ENCODE results near the gene SLF2.

The SLF2 gene

GRCh38 chr10:100986952-100987684 is 74.4 kb downstream of the SLF2 start, which contains the start of the genes MRPL43 and TWNK:
Gene MRPL43, minus strand, starts transcription at chr10:100987497. Its CDS starts 54 bp downstream, at chr10:100987443.
Gene TWNK, plus strand, starts transcription at chr10:100987543. Its CDS starts 668 bp downstream, at chr10:100988211.
- TF ChIP-seq, protein P1, sequence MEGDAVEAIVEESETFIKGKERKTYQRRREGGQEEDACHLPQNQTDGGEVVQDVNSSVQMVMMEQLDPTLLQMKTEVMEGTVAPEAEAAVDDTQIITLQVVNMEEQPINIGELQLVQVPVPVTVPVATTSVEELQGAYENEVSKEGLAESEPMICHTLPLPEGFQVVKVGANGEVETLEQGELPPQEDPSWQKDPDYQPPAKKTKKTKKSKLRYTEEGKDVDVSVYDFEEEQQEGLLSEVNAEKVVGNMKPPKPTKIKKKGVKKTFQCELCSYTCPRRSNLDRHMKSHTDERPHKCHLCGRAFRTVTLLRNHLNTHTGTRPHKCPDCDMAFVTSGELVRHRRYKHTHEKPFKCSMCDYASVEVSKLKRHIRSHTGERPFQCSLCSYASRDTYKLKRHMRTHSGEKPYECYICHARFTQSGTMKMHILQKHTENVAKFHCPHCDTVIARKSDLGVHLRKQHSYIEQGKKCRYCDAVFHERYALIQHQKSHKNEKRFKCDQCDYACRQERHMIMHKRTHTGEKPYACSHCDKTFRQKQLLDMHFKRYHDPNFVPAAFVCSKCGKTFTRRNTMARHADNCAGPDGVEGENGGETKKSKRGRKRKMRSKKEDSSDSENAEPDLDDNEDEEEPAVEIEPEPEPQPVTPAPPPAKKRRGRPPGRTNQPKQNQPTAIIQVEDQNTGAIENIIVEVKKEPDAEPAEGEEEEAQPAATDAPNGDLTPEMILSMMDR (IDR thresholded peaks at IDR 0.05; ENCODE audit: low read depth, low read length) = no peak

GRCh38 chr10:100987685-100988049 is 74.9 kb downstream of the SLF2 start:
- TF ChIP-seq, protein P1 (IDR thresholded peaks at IDR 0.05; ENCODE audit: low read depth, low read length) = no peak
- H3K4me3 ChIP-seq (ENCODE audit: low read depth, low read length) = peak overlapping the region; percentile 94

More at GRCh38 chr10:100986952-100987684, 74.4 kb downstream of the SLF2 start, which contains the start of the genes MRPL43 and TWNK:
- H3K4me3 ChIP-seq (ENCODE audit: low read depth, low read length) = peak within 1 kb of the TSS; percentile 94

GRCh38 chr10:100988166-100988565 is 75.4 kb downstream of the SLF2 start:
- peak overlapping the region; percentile 94 for H3K4me3 ChIP-seq (ENCODE audit: low read depth, low read length)
- TF ChIP-seq, protein P1 (IDR thresholded peaks at IDR 0.05; ENCODE audit: low read depth, low read length) = no peak

DNA sequence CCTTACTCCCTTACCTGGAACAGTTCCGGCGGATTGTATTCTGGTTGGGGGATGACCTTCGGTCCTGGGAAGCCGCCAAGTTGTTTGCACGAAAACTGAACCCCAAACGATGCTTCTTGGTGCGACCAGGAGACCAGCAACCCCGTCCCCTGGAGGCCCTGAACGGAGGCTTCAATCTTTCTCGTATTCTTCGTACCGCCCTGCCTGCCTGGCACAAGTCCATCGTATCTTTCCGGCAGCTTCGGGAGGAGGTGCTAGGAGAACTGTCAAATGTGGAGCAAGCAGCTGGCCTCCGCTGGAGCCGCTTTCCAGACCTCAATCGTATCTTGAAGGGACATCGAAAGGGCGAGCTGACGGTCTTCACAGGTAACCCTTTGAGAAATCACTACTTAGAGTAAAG is 76.3 kb downstream of the SLF2 start:
- TF ChIP-seq, protein P1 (IDR thresholded peaks at IDR 0.05; ENCODE audit: low read depth, low read length) = no peak
- H3K4me3 ChIP-seq (ENCODE audit: low read depth, low read length) = no peak overlapping the region

GRCh38 chr10:100993986-100994708 is 81.4 kb downstream of the SLF2 start:
- TF ChIP-seq, protein P1 (IDR thresholded peaks at IDR 0.05; ENCODE audit: low read depth, low read length) = peak; percentile 57
- H3K4me3 ChIP-seq (ENCODE audit: low read depth, low read length) = no peak overlapping the region

DNA sequence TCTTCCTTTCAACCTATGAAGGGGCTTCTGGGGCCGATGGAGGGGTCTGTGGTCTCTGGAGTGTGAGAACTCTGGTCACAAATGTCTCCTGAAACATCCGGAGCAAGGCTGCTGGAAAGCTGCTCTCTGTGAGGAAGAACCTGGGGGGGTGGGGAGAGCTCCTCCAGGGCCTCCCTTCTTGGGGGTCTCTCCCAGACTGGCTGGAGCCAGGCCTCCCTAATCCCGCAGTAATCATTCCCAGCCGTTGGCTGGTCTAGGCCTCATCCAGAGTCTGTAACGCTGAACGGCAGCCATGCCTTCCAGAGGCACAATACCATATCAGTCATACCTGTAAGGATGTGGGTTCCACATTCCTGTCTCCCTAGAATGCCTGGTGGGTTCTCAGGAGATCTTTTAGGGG is 82.4 kb downstream of the SLF2 start:
- TF ChIP-seq, protein P1 (IDR thresholded peaks at IDR 0.05; ENCODE audit: low read depth, low read length) = no peak
- H3K4me3 ChIP-seq (ENCODE audit: low read depth, low read length) = no peak overlapping the region
